ENCODE results near the gene ADM2.

The ADM2 gene

DNA sequence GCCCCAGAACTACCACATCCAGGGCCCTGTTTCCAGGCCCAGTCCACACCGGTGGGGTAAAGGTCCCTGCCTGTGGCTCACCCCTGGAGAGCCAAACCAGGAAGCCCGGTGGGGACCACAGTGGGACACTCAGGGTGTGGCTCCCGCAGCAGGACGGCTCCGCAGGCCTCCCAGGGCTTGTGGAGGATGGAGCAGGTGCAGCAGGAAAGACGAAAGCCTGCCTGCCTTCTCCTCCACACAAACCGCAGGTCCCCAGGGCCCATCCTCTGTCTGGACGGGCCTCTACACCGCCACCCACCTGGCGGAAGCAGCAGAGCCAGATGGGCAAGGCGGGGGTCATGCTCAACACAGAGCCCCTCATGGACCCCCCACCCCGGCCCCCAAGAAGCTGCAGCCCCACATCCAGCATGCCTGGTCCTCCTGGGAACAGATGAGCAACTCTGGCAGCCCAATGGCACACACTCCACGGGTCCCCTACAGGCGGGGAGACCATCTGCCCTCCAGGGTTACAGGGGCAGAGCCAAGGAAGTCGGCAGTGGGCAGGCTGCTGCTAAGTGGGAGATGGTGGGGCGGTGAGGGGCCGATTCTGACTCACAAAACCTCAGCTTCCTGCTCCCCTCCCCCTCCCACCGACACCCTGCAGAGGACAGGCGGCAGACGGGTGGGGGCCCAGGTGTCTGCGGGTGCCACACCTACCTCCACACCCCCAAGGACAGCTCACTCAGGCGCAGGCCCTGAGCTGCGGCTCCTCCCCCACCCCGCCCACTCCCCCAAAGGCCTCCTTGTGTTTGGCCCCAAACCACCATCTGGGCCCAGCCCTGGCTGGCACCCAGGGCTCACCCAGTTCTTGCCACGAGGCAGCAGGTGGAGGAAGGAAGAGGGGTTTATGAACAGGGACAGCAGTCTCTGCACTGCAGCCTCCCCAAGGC, 11.7 kb upstream of the ADM2 start:
- DNase-seq, result peak; percentile 97

DNA sequence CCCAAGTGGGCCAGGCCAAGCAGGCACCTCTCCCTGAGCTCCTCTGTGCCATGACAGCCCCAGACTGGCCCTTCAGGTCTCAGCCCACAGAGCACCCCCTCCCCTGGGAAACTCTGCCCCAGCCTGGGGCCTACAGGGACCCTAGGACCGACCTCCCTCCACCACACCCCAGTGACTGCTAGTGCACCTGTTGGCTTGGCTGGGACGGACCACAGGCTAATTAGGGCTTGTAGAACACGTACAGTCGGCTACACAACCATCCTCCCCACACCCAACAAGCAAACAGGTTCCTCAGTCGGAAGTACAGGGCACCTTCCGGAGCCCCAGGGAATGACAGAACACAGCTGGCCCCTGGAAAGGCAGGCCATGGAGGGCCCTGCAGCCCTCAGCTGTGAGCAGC, 10.9 kb upstream of the ADM2 start:
- DNase-seq, result no peak

DNA sequence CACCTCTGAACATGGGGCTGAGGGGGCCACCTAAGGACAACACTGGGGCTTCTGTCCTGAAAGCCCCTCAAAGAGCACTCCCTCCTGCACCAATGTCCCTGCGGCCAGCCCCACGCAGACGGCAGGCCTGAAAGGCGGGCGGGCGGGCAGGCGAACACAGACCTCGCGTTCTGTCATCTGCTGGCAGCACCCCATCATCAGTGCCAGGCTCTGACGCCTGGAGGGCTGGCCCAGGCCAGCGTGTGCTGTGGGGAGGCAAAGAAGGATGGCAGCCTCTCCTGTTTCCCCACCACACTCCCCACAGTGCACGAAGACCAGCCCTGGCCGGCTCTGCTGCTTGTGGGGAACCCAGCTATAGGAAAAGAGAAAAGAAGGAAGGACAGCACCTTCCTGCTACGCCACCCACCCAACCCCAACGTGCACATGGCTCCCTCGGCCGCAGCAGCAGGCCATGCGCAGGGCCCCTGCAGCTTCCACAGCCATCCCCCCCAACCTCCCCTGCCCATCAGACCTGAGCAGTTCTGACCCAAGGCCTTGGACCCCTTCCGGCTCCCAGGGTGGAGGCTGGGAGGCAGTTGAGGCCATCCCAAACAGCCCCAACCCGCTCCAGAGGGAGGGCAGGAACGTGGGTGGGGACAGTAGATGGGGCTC, 10.0 kb upstream of the ADM2 start:
- DNase-seq, result no peak

DNA sequence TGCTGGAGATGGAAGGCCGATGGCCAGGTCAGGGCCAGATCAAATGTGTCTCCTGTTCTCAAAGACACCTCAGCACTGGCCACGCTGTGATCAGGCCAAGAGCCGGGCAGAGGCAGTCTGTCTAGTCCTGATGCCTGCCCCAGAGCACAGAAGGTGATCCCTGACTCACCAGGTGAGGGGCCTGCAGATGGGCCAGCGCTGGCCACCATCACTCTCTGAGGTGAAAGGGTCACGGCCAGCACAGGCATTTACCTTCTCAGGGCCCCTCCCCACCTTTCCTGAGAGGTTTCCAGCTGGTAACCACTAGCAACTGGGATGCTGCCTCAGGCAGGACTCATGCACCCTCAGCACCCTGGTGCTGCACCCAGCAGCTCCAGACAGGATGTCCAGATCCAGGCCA, 9.4 kb upstream of the ADM2 start:
- no peak for DNase-seq

DNA sequence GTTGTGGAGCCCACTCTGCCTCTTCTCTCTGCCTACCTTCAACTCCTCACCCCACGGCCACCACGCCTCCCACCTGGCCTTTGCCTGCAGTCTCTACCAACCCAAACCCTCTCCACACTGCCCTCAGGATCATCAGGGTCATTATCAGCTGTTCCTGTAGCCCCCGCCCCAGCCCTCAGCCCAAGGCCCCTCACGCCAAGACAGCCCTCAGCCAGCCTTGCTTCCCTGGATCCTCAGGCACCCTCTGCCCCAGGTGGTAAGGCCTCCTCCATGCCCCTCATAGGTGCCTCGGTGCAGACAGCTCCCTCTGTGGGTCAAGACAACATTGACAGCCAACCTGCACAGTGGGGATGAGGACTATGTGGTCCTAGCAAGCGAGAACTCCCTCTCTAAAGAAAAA, 8.3 kb upstream of the ADM2 start:
- DNase-seq, result no peak

DNA sequence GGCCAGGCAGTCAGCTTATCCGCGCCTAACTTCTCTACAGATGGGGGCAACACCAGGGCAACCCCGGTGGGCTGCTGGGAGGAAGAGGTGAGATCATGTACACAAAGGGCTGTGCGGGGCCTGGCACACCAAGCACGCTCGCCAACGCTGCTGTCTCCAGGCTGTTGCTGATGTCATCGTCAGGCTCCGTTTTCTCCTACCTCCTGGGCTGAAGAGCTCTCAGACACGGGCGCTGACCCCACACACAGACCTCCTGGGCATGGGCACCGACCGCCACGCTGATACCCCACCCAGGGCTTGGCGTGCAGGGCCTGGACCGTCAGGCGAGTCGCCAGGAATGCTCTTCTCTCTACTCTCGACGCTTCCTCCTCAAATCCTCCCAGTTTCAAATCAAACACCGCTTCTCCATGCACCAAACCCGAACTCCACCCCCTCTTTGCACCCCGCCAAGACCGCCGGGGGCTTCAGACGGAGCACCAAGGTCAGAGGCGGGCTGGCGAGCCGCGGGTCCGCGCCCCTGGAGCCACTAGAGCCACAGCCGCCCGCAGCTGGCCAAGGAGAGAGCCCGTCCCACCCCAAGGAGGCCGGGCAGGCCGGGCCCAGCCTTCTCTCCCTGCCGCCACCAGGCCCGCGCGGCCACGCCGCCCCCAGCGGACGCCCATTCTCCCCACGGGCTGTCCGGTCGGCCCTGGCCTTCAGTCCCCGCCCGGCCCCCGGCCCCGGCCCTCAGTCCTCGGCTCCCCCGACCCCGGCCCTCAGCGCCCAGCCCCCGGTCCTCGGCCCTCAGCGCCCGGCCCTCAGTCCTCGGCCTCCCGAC, 7.3 kb upstream of the ADM2 start:
- no peak for DNase-seq

DNA sequence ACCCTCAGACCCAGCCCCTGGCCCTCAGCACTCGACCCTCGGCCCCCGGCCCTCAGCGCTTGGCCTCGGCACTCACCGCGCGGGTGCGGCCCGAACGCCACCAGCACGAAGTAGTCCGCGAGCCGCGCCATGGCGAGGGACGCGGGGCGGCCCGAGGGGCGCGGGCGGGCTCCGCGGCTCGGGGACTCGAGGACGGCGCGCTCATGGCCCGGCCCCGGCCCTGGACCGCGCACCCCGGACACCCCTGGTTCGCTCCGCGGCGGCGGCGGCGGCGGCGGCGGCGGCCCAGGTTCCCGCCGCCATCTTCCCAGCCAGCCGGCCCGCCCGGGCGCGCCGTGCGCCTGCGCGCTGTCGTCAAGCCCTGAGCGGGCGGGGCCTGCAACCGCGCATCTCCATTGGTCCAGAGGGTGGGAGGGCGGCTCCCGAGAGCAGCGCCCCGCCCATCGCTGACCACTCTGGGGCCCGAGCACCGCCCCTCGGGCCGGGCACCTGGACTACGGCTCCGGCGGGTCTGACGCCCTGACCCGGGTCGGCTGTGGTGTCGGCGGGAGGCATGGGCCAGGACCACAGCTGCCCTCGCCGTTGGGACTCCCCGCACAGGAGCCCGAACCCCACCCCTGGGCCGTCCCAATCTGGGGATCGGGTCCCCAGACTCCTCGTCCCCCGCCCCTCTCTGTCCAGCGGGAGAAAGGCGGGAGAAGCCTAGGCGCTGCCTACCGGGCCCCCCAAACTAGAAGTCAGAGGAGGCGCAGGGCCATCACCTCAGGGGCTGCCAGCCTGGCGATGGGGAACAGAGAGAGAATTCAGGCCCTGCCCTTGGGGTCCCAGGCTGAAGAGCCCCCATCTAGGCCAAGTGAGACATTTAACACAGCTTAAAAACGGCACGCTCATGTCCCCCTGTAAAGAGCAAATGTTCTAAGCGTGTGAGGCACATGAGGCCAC, 6.4 kb upstream of the ADM2 start, which contains the start of gene SBF1:
Gene SBF1, minus strand, starts transcription at position 326 of the 942 bp plus-strand sequence. Its CDS starts 195 bp downstream, at position 131.
- DNase-seq, result peak; percentile 75

DNA sequence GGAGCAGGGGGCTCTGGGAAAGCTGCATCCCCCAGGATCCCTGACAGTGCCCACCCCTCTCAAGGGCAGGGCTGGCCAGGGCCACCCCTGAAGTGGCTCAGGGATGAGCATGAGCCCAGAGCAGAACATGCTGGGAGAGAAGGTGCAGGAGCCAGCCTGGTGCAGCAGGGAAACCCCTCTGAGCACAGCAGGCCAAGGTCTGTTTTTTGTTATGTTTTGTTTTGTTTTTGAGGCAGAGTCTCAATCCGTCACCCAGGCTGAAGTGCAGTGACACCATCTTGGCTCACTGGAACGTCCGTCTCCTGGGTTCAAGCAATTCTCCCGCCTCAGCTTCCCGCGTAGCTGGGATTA, 5.7 kb upstream of the ADM2 start:
- DNase-seq, result no peak

DNA sequence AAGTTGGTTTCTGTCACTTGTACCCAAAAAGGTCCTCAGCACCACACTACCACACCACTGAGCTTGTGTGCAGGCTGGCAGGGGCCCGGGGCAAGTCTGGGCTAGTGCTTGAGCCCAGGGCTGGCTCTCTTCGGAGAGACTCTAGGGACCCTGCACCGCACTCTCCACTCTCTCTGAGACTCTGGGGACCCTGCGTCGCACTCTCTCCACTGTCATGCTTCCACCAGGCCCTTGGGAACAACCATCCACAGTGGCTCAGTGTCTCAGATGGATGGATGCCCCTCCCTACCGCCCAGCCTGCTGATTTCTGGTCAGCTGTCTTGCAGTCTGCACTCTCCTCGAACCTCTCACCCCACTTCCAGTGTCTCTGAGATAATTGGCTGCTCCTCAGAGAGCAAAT, 4.5 kb upstream of the ADM2 start:
- DNase-seq, result no peak

DNA sequence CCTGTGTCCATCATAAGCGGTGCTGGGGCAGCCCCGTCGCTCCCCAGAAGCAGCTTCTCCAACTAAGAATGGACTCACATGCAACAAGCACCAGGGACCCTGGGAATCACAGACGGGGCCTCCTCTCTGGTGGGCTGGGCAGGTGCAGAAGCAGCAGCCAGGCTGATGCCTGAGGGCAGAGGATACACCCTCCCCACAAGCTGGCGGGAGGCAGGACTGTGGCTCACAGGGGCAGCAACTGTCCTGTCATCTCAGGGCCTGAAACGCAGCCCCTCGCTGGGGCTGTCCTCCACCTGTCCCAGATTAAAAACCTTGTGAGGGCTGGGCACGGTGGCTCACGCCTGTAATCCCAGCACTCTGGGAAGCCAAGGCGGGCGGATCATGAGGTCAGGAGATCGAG, 3.4 kb upstream of the ADM2 start:
- DNase-seq, result no peak

DNA sequence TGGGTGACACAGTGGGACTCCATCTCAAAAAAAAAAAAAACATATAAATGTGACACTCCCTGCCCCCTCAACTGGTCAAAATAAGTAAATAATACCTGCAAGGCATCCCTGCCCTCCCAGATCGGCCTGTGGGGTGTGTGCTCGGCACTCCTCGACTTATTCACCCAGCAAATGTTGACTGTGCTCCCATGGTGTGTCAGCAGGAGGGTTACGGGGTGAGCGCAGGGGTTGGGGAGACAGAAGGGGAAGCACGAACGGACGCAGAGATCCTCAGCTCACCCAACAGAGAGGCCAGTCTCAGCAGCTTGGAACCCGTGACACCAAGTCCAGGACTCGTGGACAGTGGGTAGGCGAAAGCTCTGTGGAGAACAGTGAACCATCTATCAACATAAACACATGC, 1.6 kb upstream of the ADM2 start:
- no peak for DNase-seq

DNA sequence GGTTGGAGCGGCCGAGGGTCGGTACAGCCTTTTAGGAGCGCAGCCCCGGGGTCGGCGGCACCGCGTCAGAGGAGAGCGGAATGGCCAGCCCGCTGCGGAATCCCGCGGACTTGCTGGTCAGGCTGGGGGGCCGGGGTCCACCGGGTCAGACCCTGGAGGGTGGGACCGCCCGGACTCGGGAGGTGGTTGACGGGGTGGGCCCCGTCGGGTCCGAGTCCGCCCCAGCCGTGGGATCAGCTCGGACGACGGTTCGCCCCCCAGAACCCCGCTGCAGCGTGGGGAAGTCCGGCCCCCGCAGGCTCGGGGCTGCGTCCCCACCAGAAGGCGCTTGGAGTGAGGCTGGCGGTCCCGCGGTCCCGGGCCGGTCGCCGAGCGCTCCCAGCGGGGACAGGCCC, 301 bp upstream of the ADM2 start:
- DNase-seq, result no peak

DNA sequence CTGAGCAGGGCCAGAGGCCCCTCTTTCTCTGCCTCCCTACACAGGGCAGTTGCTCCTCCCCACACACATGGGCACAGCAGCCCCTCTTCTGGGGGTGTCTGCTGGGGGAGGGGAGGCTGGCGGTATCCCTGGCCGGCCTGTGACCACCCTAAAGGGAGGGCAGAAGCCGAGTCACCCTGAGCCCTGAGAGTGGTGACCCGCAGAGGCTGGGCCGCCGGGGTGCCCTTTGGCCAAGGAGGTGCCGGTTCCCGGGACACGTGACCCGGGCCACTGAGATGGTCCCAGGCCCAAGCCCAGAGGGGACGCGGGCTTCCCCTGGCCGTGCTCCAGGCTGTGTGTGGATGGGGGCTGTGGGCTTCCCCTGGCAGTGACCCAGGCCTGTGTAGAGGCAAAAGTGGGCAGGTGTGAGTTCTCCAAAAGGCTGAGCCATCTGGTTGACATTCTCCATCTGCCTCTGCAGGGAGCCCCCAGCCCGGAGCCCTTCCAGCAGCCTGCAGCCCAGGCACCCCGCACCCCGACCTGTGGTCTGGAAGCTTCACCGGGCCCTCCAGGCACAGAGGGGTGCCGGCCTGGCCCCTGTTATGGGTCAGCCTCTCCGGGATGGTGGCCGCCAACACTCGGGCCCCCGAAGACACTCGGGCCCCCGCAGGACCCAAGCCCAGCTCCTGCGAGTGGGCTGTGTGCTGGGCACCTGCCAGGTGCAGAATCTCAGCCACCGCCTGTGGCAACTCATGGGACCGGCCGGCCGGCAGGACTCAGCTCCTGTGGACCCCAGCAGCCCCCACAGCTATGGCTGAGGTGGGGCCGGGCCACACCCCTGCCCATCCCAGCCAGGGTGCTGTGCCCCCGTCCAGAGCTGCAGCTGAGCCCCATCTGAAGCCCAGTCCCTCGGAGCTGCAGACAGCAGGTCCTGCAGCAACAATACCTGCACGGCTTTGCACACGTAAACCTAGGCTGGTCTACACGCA, 1.0 kb downstream of the ADM2 start:
- no peak for DNase-seq

DNA sequence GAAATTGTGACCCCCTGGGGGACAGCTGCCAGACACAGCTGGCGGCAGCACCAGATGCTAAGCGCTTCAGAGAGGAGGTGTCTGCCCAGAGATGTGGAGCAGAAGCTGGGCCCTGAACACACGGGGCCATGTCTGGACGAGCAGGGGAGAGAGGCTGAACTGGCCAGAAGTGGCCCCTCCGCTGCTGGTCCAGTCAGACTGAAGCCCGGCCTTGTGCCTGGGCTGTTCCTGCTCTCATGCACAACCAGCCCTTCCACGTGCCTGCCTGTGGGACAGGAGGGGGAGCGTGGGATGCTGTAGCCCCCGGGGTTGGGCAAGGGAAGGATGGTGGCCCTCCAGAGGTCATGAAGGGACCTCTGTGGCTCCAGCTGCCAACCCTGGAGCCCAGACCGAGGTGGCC, 1.8 kb downstream of the ADM2 start:
- no peak for DNase-seq

DNA sequence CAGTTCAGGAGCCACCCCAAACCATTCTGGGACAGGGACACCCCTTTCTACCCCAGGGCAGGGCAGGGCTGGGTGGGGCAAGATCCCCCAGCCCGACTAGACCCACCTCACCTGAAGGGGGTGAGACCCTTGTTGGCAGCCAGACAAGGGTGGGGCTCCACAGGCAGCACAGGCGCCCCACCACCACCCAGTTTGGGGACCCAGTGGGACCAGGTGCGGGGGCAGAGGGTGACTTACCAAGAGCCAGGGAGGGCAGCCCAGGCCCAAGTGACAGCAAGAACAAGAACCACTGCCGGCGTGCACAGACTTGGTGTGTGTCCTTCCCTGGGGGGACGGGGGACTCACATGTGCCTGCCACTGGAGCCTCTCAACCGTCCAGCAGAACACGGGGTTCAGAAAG, 2.2 kb downstream of the ADM2 start:
- no peak for DNase-seq

DNA sequence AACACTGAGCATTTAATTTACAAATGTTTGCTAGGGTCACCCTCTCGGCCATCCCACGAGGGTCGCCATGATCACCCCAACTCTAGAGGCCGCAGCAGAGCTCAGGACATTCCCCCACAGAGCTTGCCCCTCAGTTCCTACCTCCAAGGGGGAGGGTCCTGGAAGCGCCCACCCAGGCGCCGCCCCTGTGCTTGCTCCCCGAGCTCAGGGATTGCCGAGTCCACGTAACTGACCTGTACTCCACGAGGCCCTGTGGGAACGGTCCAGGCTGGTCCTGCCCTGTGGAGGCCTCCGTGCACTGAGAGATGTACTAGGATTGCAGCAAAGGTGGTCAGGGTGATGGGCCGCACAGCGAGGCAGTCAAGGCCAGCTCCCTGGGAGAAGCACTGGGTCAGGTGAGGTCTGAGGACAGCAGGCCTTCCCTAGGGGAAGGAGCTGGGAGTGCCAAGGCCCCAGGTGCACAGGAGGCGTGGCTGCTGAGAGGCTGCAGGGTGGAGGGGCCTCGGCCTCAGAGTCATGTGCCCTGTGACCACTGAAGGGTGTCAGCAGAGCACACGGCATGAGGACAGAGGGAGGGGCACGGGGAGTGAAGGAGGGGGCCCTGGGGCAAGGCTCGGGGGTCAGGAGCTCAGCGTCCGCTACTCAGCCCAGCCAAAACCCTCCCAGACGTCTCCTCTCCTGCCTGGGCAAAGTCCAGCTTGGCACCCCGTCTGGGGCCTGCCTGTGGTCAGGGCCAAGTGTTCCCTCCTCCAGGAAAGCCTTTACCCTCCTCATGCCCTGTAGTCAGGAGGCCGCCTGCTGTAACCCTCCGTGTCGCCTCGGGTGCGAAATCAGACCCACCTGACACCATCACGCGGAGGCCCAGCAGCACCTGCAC, 2.9 kb downstream of the ADM2 start:
- DNase-seq, result no peak

DNA sequence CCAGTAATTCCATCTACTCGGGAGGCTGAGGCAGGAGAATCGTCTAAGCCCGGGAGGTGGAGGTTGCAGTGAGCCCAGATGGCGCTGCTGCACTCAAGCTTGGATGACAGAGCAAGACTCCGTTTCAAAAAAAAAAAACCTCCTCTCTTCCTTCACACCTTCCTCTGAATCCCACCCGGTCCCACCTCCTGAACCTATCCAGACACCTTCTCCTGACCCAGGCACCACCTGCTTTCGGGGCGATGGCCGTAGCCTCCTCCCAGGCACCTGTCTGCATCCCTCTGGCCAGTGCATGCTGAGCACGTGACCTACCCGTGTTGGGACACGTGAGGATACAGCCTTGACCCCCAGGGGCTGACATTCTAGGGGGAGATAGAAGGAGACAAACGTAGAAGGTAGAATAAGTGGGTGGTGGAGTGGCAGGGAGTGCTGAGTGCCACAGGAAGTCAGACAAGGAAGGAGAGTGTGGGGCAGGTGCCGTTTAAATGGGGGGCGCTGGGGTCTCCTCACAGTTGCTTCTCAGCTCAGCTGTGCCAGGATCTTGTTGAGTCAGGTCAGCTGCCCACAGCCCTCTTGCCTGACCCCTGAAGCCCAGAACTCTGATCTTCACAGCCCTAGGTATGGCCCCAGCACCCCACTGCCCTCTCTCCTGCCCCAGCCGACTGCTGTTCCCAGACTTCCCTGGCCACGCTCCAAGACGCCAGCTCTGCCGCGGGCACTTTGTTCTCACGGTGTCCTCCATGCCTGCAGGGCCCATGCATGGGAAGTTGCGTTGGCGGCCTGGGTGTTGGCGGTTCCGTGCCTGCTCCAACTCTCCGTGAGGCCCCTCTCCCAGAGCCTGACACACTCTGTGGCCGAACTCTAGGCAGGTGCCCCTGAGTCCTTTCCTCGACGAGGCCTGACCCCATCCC, 4.1 kb downstream of the ADM2 start:
- no peak for DNase-seq

DNA sequence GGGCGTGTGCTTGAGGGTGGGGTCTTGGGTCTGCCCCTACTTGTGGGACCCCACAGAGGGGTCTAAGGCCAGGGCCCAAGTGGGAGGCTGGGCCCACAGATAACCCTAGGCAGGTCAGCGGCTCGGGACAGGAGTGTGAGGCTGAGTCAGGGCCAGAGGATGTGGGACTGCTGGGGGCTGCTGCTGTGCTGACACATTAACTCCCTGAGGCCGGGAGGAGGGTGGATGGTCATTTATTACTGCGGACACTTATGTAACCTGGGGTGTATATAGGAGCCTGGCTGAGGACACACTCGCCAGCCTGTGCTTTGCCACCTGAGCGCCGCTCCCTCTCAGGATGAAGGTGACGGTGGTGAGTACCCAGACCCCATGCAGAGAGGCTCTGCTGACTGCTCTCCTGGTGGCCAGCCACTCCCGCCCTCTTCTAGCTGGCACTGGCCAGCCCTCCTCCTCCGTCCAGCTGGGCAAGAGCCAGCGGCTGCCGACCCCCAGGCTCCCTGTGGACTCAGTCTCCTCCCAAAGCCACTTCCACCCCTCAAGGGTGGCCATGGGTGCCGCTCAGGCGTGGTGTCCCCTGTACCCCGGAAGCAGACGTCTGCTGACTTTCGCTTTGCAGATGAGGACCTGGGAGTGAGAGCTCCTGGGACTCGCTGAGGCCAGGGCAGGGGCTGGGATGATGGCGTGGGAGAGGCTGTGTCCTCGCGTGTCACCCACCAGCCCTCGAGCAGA, 5.4 kb downstream of the ADM2 start, which contains the start of gene MIOX:
Gene MIOX, plus strand, starts transcription at position 299 of the 729 bp plus-strand sequence. Its CDS starts 39 bp downstream, at position 338.
- no peak for DNase-seq
